Activated CD4-positive, CD25-positive, alpha-beta regulatory T cell treated with anti-CD3 and anti-CD28 coated beads, Interleukin-2, amount 50 U/mL, for 24 hours (primary cell): ENCODE measurements around the gene CD2.

ENCODE experiments used
- ATAC-seq, 2 donors: fragments of 150-1000 bp; cut with Tn5 transposase; one replicate each; pipeline ENCODE4 v1.10.0; 2021; ENCODE audit warnings: mild to moderate bottlenecking in 1 of 2, moderate library complexity in 1 of 2

The CD2 gene

GRCh38 chr1:116754198-116754977 is at the start of gene CD2:
TSS of gene CD2 (plus strand) at chr1:116754430. CDS start at chr1:116754493, 63 bp downstream.
- ATAC-seq: peak; percentile 78 to 81

GRCh38 chr1:116706123-116706522 is 48.1 kb upstream of the CD2 start:
- ATAC-seq: no peak

GRCh38 chr1:116706841-116707240 is 47.4 kb upstream of the CD2 start:
- ATAC-seq: no peak

GRCh38 chr1:116708255-116708900 is 45.9 kb upstream of the CD2 start:
- ATAC-seq: no peak

GRCh38 chr1:116709666-116710167 is 44.5 kb upstream of the CD2 start:
- no peak for ATAC-seq

- no peak for ATAC-seq
Measured at GRCh38 chr1:116710420-116711262, 43.6 kb upstream of the CD2 start.

GRCh38 chr1:116711263-116711840 is 42.9 kb upstream of the CD2 start:
- peak; percentile 60 to 77 for ATAC-seq

GRCh38 chr1:116712510-116712909 is 41.7 kb upstream of the CD2 start:
- no peak for ATAC-seq

GRCh38 chr1:116713474-116713873 is 40.8 kb upstream of the CD2 start:
- ATAC-seq: no peak

GRCh38 chr1:116716391-116716790 is 37.8 kb upstream of the CD2 start:
- no peak for ATAC-seq

GRCh38 chr1:116717318-116717717 is 36.9 kb upstream of the CD2 start:
- no peak for ATAC-seq

- no peak for ATAC-seq
Measured at GRCh38 chr1:116720364-116721038, 33.7 kb upstream of the CD2 start.

GRCh38 chr1:116721039-116721405 is 33.2 kb upstream of the CD2 start:
- no peak for ATAC-seq

GRCh38 chr1:116721451-116722007 is 32.7 kb upstream of the CD2 start:
- ATAC-seq: no peak

- ATAC-seq: no peak
Measured at GRCh38 chr1:116722016-116722838, 32.0 kb upstream of the CD2 start.

GRCh38 chr1:116724765-116725375 is 29.4 kb upstream of the CD2 start:
- ATAC-seq: peak; percentile 60 to 72

GRCh38 chr1:116725798-116726197 is 28.4 kb upstream of the CD2 start:
- ATAC-seq: no peak

GRCh38 chr1:116726872-116727820 is 27.1 kb upstream of the CD2 start:
- no peak for ATAC-seq

- ATAC-seq: no peak
Measured at GRCh38 chr1:116731439-116731838, 22.8 kb upstream of the CD2 start.
